ENCODE results near the gene CGN. TPM values are rescaled to one million over a fixed set of nuclear protein-coding genes. Genes with fewer than 3 reads are reported as not detected.

The CGN gene
- polyA plus RNA-seq, 1 donor: 145 TPM

DNA sequence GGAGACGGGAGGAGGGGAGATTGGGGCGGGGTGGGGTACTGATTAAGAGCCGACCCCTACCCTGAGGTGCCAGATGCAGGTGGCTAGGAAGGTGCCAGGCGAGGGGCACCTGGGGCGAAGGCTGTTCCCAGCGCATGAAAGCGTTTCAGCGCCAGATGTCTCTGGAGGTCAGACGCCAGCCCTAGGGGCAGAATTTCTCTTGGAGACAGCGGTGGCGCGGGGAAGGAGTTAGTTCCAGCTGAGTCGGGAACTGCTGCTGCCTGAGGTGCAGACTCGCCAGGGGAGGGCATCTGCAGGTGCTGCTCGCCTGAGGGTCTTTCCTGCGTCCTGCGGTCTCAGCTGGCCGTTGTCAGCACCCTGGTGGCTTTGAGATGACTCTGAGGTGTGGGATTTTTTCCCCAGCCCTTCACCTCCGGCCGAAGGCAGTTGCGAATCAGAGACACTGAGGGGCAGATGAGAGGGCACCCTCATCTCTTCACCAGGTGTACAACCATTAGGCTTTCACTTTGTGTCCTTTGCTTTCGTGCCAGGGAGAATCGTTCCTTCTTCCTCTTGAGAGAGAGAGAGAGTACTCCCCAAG, 539 bp downstream of the CGN start:
- Histone ChIP-seq H3K27me3 (ENCODE audit: control insufficient read depth, insufficient read depth, low read length) (peaks cover 2% of the 10 kb centered on the region), H3K4me3 (ENCODE audit: low read length) (peak overlapping the region; percentile 59), H3K4me1 (ENCODE audit: control insufficient read depth, insufficient read depth, low read length) (peaks cover 30% of the 10 kb centered on the region), H3K27ac (ENCODE audit: low read length) (peak overlapping the region; percentile 99), H3K36me3 (ENCODE audit: control insufficient read depth, insufficient read depth, low read length) (no peaks in the 10 kb centered on the region), H3K9me3 (ENCODE audit: control insufficient read depth, low read depth, low read length) (no peaks in the 10 kb centered on the region)
- no CpG with 5 or more reads among the region's 23 CpGs for WGBS (ENCODE audit: insufficient coverage, low lambda C conversion rate)
- DNase-seq: peak in 1 of 2 donors; percentile 70

DNA sequence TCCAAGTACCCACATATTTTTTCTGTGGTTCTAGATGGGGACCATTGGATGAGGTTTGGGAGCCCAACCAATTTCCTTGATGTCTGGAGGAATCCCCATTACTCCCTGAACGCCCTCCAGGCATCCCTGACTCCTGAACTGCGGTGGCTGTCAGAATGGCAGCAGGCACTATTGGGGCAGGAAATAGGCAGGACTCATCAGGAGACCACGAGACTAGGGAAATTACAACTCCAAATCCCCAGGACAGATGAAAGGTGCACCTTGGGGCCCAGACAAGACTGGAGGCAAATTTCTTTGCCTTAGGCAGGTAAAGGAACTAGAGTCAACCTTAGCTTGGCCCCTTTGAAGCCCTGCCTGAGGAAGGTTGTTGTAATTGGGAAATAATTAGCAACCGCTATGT, 1.1 kb downstream of the CGN start:
- Histone ChIP-seq H3K9me3 (ENCODE audit: control insufficient read depth, low read depth, low read length) (no peaks in the 10 kb centered on the region), H3K27ac (ENCODE audit: low read length) (peak overlapping the region; percentile 99), H3K27me3 (ENCODE audit: control insufficient read depth, insufficient read depth, low read length) (peaks cover 2% of the 10 kb centered on the region), H3K4me3 (ENCODE audit: low read length) (peak overlapping the region; percentile 59), H3K4me1 (ENCODE audit: control insufficient read depth, insufficient read depth, low read length) (peaks cover 30% of the 10 kb centered on the region), H3K36me3 (ENCODE audit: control insufficient read depth, insufficient read depth, low read length) (no peaks in the 10 kb centered on the region)
- peak in 1 of 2 donors; percentile 46 for DNase-seq
- no CpG with 5 or more reads among the region's 4 CpGs for WGBS (ENCODE audit: insufficient coverage, low lambda C conversion rate)

DNA sequence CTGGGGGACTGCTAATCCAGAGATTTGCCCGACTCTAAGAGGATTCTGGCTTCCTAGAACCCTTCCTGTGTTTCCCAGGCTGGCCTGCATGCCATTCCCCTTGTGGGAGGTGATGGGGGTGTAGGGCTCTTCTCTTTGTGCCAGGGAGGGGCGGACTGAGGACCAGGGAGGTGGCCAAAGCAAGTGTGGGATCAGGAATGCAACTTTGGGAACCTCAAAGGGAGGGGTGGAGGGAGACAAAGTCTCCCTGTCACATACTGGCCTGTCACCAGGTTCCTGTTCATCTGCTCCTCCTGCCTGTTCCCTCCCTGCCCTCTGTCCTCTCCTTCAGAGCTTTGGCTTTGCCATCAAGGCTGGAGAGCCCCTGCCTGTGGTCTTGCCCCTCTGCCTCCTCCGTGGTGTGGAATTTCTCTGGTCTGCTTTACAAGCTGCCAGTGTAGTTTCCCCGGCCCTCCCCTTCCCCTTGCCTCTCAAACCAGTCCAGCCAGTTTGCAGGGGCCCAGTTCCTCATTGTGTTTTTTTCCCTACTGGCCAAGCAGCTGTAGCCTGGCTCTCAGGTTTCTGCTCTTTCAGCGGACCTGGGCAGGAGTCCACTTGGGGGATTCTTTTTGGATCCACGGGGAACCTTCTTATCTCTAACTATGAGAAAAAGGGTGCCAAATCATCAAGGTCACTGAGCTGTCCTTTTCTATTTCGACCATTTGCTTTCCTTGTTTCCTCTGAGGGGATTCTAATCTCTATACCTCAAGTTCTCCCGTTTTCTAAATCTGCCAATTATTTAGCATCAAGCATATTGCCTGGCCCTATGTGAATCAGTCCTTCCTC, 1.8 kb downstream of the CGN start:
- Histone ChIP-seq H3K4me3 (ENCODE audit: low read length) (peak overlapping the region; percentile 59), H3K4me1 (ENCODE audit: control insufficient read depth, insufficient read depth, low read length) (peaks cover 30% of the 10 kb centered on the region), H3K27ac (ENCODE audit: low read length) (peak overlapping the region; percentile 99), H3K36me3 (ENCODE audit: control insufficient read depth, insufficient read depth, low read length) (no peaks in the 10 kb centered on the region), H3K27me3 (ENCODE audit: control insufficient read depth, insufficient read depth, low read length) (peaks cover 2% of the 10 kb centered on the region), H3K9me3 (ENCODE audit: control insufficient read depth, low read depth, low read length) (no peaks in the 10 kb centered on the region)
- WGBS (ENCODE audit: insufficient coverage, low lambda C conversion rate): 0% methylated on average over 3 of the region's 8 CpGs
- peak; percentile 81 to 91 for DNase-seq

DNA sequence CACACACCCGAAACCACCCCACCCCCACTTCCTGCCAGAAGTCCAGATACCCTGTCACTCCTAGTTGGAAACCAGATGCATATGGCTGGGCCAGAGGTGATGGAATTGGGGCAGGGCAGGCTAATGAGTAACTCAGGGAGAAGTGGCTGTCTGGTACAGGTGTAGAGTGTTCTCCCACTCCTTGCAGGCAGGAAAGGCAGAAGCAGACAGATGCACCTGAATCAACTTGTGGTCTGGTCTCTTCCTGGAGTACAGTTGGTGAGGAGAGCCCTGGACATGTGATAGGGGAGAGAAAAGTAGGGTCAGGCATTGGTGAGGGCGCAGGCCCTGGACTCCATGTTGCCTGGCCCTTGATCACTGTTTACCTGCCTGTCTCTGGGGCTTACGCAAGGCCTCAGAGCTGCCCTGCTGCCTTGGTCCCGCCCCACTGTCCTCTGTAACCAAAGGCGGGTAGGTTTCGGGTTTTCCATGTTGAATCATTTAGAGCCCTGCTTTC, 2.5 kb downstream of the CGN start:
- peak; percentile 92 to 98 for DNase-seq
- Histone ChIP-seq H3K27ac (ENCODE audit: low read length) (peak overlapping the region; percentile 99), H3K4me1 (ENCODE audit: control insufficient read depth, insufficient read depth, low read length) (peaks cover 30% of the 10 kb centered on the region), H3K36me3 (ENCODE audit: control insufficient read depth, insufficient read depth, low read length) (peaks cover 6% of the 10 kb centered on the region), H3K9me3 (ENCODE audit: control insufficient read depth, low read depth, low read length) (no peaks in the 10 kb centered on the region), H3K27me3 (ENCODE audit: control insufficient read depth, insufficient read depth, low read length) (peaks cover 2% of the 10 kb centered on the region), H3K4me3 (ENCODE audit: low read length) (peak overlapping the region; percentile 59)
- no CpG with 5 or more reads among the region's 6 CpGs for WGBS (ENCODE audit: insufficient coverage, low lambda C conversion rate)

DNA sequence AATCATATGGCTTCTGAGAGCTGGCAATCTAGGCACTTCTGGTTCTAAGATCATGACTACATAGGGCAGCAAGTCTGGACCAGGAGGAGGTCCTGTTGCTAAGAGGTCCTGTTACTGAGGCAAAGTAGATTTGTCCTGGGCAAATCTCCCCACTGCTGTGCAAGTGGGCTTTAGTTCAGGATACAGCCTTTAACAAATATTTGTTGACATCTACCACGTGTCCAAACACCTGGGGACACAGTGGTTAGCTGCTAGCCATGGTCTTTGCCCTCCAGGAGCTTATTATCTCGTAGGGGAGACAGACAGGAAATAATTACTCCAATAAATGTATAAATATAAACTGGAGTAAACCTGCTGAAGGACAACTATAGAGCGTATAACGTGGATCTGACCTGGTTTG, 3.2 kb downstream of the CGN start:
- peaks cover 2% of the 10 kb centered on the region for H3K27me3 ChIP-seq (ENCODE audit: control insufficient read depth, insufficient read depth, low read length)
- WGBS (ENCODE audit: insufficient coverage, low lambda C conversion rate): no CpG with 5 or more reads among the region's 4 CpGs
- H3K4me3 ChIP-seq (ENCODE audit: low read length): peak overlapping the region; percentile 10
- peaks cover 26% of the 10 kb centered on the region for H3K4me1 ChIP-seq (ENCODE audit: control insufficient read depth, insufficient read depth, low read length)
- peak in 1 of 2 donors; percentile 88 for DNase-seq
- peaks cover 13% of the 10 kb centered on the region for H3K36me3 ChIP-seq (ENCODE audit: control insufficient read depth, insufficient read depth, low read length)
- peak overlapping the region; percentile 99 for H3K27ac ChIP-seq (ENCODE audit: low read length)
- H3K9me3 ChIP-seq (ENCODE audit: control insufficient read depth, low read depth, low read length): no peaks in the 10 kb centered on the region

DNA sequence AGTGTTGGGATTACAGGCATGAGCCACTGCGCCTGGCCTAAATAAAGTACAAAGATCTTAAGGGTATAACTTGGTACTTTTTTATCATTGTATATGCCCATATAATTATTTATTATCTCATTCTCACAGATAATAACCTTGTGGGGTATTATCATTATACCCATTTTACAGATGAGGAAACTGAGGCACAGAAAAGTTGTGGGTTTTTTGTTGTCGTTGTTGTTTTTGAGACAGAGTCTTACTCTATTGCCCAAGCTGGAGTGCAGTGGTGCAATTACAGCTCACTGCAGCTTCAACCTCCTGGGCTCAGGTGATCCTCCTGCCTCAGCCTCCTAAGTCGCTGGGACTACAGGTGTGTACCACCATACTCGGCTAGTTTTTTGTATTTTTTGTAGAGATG, 4.1 kb downstream of the CGN start:
- Histone ChIP-seq H3K27me3 (ENCODE audit: control insufficient read depth, insufficient read depth, low read length) (peaks cover 2% of the 10 kb centered on the region), H3K36me3 (ENCODE audit: control insufficient read depth, insufficient read depth, low read length) (peaks cover 22% of the 10 kb centered on the region), H3K4me1 (ENCODE audit: control insufficient read depth, insufficient read depth, low read length) (peaks cover 32% of the 10 kb centered on the region), H3K4me3 (ENCODE audit: low read length) (no peak overlapping the region), H3K27ac (ENCODE audit: low read length) (peak overlapping the region; percentile 99), H3K9me3 (ENCODE audit: control insufficient read depth, low read depth, low read length) (no peaks in the 10 kb centered on the region)
- WGBS (ENCODE audit: insufficient coverage, low lambda C conversion rate): no CpG with 5 or more reads among the region's 4 CpGs
- no peak for DNase-seq

DNA sequence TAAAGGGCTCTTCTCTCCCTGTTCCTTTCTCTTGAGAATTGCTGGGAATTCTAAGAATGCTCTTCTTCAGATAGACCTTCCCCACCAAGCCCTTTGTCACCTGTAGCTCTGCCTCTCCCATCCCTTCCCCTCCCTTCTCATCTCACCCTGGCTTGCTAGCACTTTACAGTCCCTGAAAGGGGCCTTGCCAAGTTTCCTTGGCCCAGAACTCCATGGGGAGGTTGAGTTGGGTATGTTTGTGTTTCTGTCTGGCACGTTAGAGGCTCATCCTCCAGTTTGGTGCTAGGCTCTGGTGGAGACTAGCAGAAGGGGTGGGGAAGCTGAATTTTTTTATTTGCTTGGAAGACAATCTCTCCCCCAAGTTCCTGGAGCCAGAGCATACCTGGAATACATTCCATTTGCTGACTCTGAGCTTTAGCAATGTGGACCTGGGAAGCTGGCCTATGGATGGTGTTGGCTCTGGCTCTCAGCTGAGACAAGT, 4.9 kb downstream of the CGN start:
- H3K4me1 ChIP-seq (ENCODE audit: control insufficient read depth, insufficient read depth, low read length): peaks cover 36% of the 10 kb centered on the region
- DNase-seq: peak; percentile 14 to 73

DNA sequence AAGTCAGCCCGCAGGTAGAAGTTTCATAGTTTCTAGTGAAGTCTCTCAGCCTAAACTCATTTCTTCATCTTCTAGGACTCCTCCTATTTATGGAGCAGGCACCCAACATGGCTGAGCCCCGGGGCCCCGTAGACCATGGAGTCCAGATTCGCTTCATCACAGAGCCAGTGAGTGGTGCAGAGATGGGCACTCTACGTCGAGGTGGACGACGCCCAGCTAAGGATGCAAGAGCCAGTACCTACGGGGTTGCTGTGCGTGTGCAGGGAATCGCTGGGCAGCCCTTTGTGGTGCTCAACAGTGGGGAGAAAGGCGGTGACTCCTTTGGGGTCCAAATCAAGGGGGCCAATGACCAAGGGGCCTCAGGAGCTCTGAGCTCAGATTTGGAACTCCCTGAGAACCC, 7.2 kb downstream of the CGN start:
- Histone ChIP-seq H3K4me3 (ENCODE audit: low read length) (no peak overlapping the region), H3K4me1 (ENCODE audit: control insufficient read depth, insufficient read depth, low read length) (peaks cover 36% of the 10 kb centered on the region), H3K9me3 (ENCODE audit: control insufficient read depth, low read depth, low read length) (no peaks in the 10 kb centered on the region), H3K27me3 (ENCODE audit: control insufficient read depth, insufficient read depth, low read length) (no peaks in the 10 kb centered on the region), H3K27ac (ENCODE audit: low read length) (no peak overlapping the region), H3K36me3 (ENCODE audit: control insufficient read depth, insufficient read depth, low read length) (peaks cover 42% of the 10 kb centered on the region)
- DNase-seq: no peak
- no CpG with 5 or more reads among the region's 12 CpGs for WGBS (ENCODE audit: insufficient coverage, low lambda C conversion rate)

More for the DNA sequence above, 4.9 kb downstream of the CGN start:
- peaks cover 27% of the 10 kb centered on the region for H3K36me3 ChIP-seq (ENCODE audit: control insufficient read depth, insufficient read depth, low read length)
- no CpG with 5 or more reads among the region's 1 CpG for WGBS (ENCODE audit: insufficient coverage, low lambda C conversion rate)
- no peak overlapping the region for H3K4me3 ChIP-seq (ENCODE audit: low read length)
- peaks cover 2% of the 10 kb centered on the region for H3K27me3 ChIP-seq (ENCODE audit: control insufficient read depth, insufficient read depth, low read length)
- H3K9me3 ChIP-seq (ENCODE audit: control insufficient read depth, low read depth, low read length): no peaks in the 10 kb centered on the region
- peak overlapping the region; percentile 99 for H3K27ac ChIP-seq (ENCODE audit: low read length)

DNA sequence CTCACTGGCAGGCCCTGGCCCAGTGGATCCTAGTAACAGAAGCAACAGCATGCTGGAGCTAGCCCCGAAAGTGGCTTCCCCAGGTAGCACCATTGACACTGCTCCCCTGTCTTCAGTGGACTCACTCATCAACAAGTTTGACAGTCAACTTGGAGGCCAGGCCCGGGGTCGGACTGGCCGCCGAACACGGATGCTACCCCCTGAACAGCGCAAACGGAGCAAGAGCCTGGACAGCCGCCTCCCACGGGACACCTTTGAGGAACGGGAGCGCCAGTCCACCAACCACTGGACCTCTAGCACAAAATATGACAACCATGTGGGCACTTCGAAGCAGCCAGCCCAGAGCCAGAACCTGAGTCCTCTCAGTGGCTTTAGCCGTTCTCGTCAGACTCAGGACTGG, 7.7 kb downstream of the CGN start:
- H3K27me3 ChIP-seq (ENCODE audit: control insufficient read depth, insufficient read depth, low read length): no peaks in the 10 kb centered on the region
- H3K9me3 ChIP-seq (ENCODE audit: control insufficient read depth, low read depth, low read length): no peaks in the 10 kb centered on the region
- no peak for DNase-seq
- H3K4me3 ChIP-seq (ENCODE audit: low read length): no peak overlapping the region
- H3K36me3 ChIP-seq (ENCODE audit: control insufficient read depth, insufficient read depth, low read length): peaks cover 47% of the 10 kb centered on the region
- peaks cover 36% of the 10 kb centered on the region for H3K4me1 ChIP-seq (ENCODE audit: control insufficient read depth, insufficient read depth, low read length)
- H3K27ac ChIP-seq (ENCODE audit: low read length): no peak overlapping the region
- WGBS (ENCODE audit: insufficient coverage, low lambda C conversion rate): no CpG with 5 or more reads among the region's 15 CpGs

DNA sequence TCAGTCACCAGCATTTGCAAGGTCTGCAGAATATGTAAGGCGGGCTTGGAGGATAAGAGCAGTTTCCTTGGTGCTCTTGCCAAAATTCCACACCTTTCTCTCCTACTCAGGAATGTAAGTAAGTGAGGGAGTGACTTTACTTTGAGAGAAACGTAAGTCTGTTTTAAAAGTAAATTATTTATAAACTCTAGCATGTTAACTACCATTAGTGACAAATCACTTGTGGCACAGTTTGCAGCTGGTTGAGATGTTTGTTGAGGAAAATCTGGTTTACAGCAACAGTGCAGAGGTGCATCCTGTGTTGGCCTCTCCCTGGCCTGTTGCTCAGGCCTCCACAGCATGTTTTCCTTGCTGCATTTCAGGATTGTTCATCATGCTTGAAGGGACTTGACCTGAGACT, 8.5 kb downstream of the CGN start:
- Histone ChIP-seq H3K27me3 (ENCODE audit: control insufficient read depth, insufficient read depth, low read length) (no peaks in the 10 kb centered on the region), H3K4me3 (ENCODE audit: low read length) (no peak overlapping the region), H3K27ac (ENCODE audit: low read length) (no peak overlapping the region), H3K4me1 (ENCODE audit: control insufficient read depth, insufficient read depth, low read length) (peaks cover 31% of the 10 kb centered on the region), H3K9me3 (ENCODE audit: control insufficient read depth, low read depth, low read length) (no peaks in the 10 kb centered on the region), H3K36me3 (ENCODE audit: control insufficient read depth, insufficient read depth, low read length) (peaks cover 54% of the 10 kb centered on the region)
- DNase-seq: no peak
- no CpG with 5 or more reads among the region's 2 CpGs for WGBS (ENCODE audit: insufficient coverage, low lambda C conversion rate)

Data from large intestine (tissue), 3 donors.